Left lung (tissue), 10 donors: ENCODE measurements around the gene LTBP2. TPM values are rescaled to one million over a fixed set of nuclear protein-coding genes. Genes with fewer than 3 reads are reported as not detected.

Source experiments
- ATAC-seq: fragments of 200-7000 bp; cut with Tn5 transposase; one replicate; pipeline ENCODE4 v1.9.1; 2020; ENCODE audit warnings: moderate library complexity
- DNase-seq, 4 donors: peaks; one replicate each; pipeline ENCODE4 v3.0.0-alpha.2; 2013 to 2020
- H3K27ac ChIP-seq, 2 donors: fragments of 200-600 bp; sonication (generic) in 1 of 2; one replicate each; pipeline versions ENCODE4 v1.5.0 to v1.8.0; 2020 to 2021
- H3K27me3 ChIP-seq, 2 donors: fragments of 200-600 bp; sonication (generic) in 1 of 2; one replicate each; pipeline versions ENCODE4 v1.5.0 to v1.8.0; 2020 to 2021
- H3K36me3 ChIP-seq, 2 donors: fragments of 200-600 bp; sonication (generic) in 1 of 2; one replicate each; pipeline versions ENCODE4 v1.5.0 to v1.8.0; 2020 to 2021
- H3K4me1 ChIP-seq, 2 donors: fragments of 200-600 bp; one replicate each; pipeline ENCODE4 v1.8.0; 2021
- H3K4me3 ChIP-seq, 2 donors: fragments of 200-600 bp; sonication (generic) in 1 of 2; one replicate each; pipeline versions ENCODE4 v1.5.0 to v1.8.0; 2020 to 2021; ENCODE audit warnings: mild to moderate bottlenecking in 1 of 2
- H3K9me3 ChIP-seq, 2 donors: fragments of 200-600 bp; sonication (generic) in 1 of 2; one replicate each; pipeline versions ENCODE4 v1.5.0 to v1.8.0; 2020 to 2021
- CTCF ChIP-seq, 2 donors: fragments of 200-600 bp; sonication (generic) in 1 of 2; IDR thresholded peaks; one replicate each; pipeline versions ENCODE4 v1.5.0 to v1.8.0; 2021; ENCODE audit warnings: antibody characterized with exemption in 2 of 2
- intact Hi-C, 2 donors: fragments of 100-400 bp; cut with DNase I; formaldehyde crosslinking; loops; one replicate each; pipeline versions ENCODE4 v1.11.2 to v1.14.2; 2022
- polyA plus RNA-seq, 6 donors: library from polyadenylated mRNA; unstranded; fragments of 120-200 nt; gene quantifications; one replicate each; pipeline ENCODE4 v1.2.1, GENCODE V29; 2013; ENCODE audit not compliant: insufficient read length in 6 of 6
- total RNA-seq, 2 donors: library from RNA; stranded (reverse); fragmentation: NEBNext Ultra II Directional; extraction: Animal tissue kit (Norgen Biotek cat#: 25700); gene quantifications; one replicate each; pipeline ENCODE4 v1.2.1, GENCODE V29; 2021
- donor health status: DM: no; HTN: yes; CAD: no.
- donor health status: DM: no; HTN: no; CAD: no.

The LTBP2 gene
- total and polyA plus RNA-seq, 8 donors, result 14.0 to 154 (median 19.3) TPM

DNA sequence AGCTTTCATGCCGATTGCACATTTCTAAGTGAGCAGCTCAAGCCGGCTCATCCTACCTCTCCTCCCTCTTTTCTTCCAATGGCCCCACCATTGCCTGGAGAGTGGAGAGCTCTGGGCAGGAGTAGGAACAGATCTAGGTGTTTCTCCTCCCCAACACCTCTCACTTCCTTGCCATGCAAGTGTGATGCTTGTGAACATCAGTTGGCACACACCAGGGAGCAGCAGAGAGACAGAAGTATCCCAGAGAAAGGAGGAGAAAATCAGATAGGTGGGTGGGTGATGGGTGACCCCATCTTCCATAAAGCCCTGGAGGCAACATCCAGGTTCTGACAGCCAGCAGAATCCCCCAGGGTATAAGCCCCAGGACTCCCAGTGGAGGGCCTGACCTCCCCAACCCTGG lies 146.7 kb downstream of the LTBP2 start:
- no peak for TF ChIP-seq CTCF (IDR thresholded peaks at IDR 0.05)
- no peak overlapping the region for H3K4me3 ChIP-seq
- no peaks in the 10 kb centered on the region for H3K9me3 ChIP-seq
- peaks cover 0 to 11% of the 10 kb centered on the region in 2 donors for H3K36me3 ChIP-seq
- H3K27me3 ChIP-seq, result no peaks in the 10 kb centered on the region
- no peak for DNase-seq
- peaks cover 0 to 10% of the 10 kb centered on the region in 2 donors for H3K4me1 ChIP-seq
- intact Hi-C loops, result no loop called here
- ATAC-seq, result no peak
- H3K27ac ChIP-seq, result no peak overlapping the region

GRCh38 chr14:74464785-74465184 lies 147.3 kb downstream of the LTBP2 start:
- H3K27ac ChIP-seq, result no peak overlapping the region
- no peak overlapping the region for H3K4me3 ChIP-seq
- peaks cover 0 to 5% of the 10 kb centered on the region in 2 donors for H3K4me1 ChIP-seq
- ATAC-seq, result no peak
- DNase-seq, result no peak
- no peak for TF ChIP-seq CTCF (IDR thresholded peaks at IDR 0.05)
- H3K36me3 ChIP-seq, result peaks cover 0 to 5% of the 10 kb centered on the region in 2 donors
- H3K27me3 ChIP-seq, result no peaks in the 10 kb centered on the region
- intact Hi-C loops, result no loop called here
- H3K9me3 ChIP-seq, result no peaks in the 10 kb centered on the region

DNA sequence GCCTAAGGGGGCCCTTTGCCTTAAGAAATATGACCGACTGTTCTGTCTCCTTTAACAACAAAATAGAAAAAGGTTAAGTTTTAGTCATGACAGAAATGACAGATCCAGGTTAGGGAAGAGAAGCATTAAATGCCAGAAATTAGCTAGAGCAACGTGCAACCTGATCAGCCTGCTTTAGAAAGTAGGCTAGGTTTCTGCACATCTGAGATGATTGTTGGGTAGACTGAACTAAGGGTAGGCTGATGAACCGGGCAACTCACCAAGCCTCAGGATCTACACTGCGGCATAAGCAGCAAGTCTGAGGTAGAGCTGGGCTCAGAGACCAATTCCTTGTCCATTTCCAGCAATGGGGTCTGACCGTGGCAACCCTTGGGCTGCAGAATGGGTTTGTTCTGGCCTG lies 148.3 kb downstream of the LTBP2 start:
- H3K36me3 ChIP-seq, result no peaks in the 10 kb centered on the region
- H3K4me1 ChIP-seq, result no peaks in the 10 kb centered on the region
- intact Hi-C loops, result no loop called here
- DNase-seq, result no peak
- H3K27ac ChIP-seq, result no peak overlapping the region
- ATAC-seq, result no peak
- TF ChIP-seq CTCF (IDR thresholded peaks at IDR 0.05), result no peak
- H3K27me3 ChIP-seq, result no peaks in the 10 kb centered on the region
- H3K9me3 ChIP-seq, result no peaks in the 10 kb centered on the region
- no peak overlapping the region for H3K4me3 ChIP-seq

DNA sequence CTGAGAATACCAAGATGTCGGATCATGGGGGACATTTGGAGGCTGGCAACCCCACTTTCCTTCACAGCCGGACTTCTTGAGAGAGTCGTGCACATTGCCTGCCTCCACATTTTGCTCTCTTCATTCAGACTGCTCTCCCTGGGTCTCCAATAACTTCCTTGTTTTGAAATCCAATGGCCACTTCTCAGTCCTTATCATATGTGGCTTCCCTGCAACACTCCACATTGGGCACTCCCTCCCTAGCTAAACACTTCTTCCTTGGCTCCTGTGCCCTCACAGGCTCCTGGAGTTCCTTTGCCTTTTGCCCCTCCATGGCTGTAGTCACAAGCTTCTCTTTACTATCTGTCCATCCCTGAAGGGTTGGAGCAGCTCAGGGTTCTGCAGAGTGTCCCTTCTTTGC lies 149.0 kb downstream of the LTBP2 start:
- intact Hi-C loops, result no loop called here
- ATAC-seq (peak; percentile 83), DNase-seq (no peak)
- H3K4me1 ChIP-seq, result no peaks in the 10 kb centered on the region
- no peaks in the 10 kb centered on the region for H3K36me3 ChIP-seq
- no peak overlapping the region for H3K27ac ChIP-seq
- no peak overlapping the region for H3K4me3 ChIP-seq
- no peaks in the 10 kb centered on the region for H3K27me3 ChIP-seq
- no peaks in the 10 kb centered on the region for H3K9me3 ChIP-seq
- TF ChIP-seq CTCF (IDR thresholded peaks at IDR 0.05), result no peak

GRCh38 chr14:74459976-74460375 lies 152.1 kb downstream of the LTBP2 start:
- ATAC-seq, result no peak
- H3K4me3 ChIP-seq, result no peak overlapping the region
- no peak for TF ChIP-seq CTCF (IDR thresholded peaks at IDR 0.05)
- DNase-seq, result no peak
- H3K4me1 ChIP-seq, result no peaks in the 10 kb centered on the region
- intact Hi-C loops, result no loop called here
- H3K27ac ChIP-seq, result no peak overlapping the region
- H3K27me3 ChIP-seq, result no peaks in the 10 kb centered on the region
- no peaks in the 10 kb centered on the region for H3K36me3 ChIP-seq
- H3K9me3 ChIP-seq, result no peaks in the 10 kb centered on the region
